HPDE6-E6E7 (cell line): ENCODE measurements around the gene SGCE.

Experiments
- DNase-seq: peaks from one replicate; pipeline ENCODE4 v3.0.0; 2011; ENCODE audit warnings: missing footprints; ENCODE audit errors: extremely low spot score

The SGCE gene

GRCh38 chr7:94571816-94572215, 84.1 kb downstream of the SGCE start:
- no peak for DNase-seq

- DNase-seq, result no peak
These were observed 88.5 kb downstream of the SGCE start for GRCh38 chr7:94567396-94567795.

GRCh38 chr7:94565247-94565894, 90.6 kb downstream of the SGCE start:
- no peak for DNase-seq

GRCh38 chr7:94562525-94562924, 93.4 kb downstream of the SGCE start:
- DNase-seq, result no peak

- no peak for DNase-seq
These were observed 94.0 kb downstream of the SGCE start for GRCh38 chr7:94561841-94562514.

GRCh38 chr7:94559972-94560371, 96.0 kb downstream of the SGCE start:
- DNase-seq, result no peak

GRCh38 chr7:94557215-94557614, 98.7 kb downstream of the SGCE start:
- DNase-seq, result no peak

GRCh38 chr7:94556028-94556427, 99.9 kb downstream of the SGCE start:
- no peak for DNase-seq

GRCh38 chr7:94547126-94547525, 108.8 kb downstream of the SGCE start:
- DNase-seq, result no peak

GRCh38 chr7:94540428-94540827, 115.5 kb downstream of the SGCE start:
- DNase-seq, result no peak
